ENCODE data around the gene DNAJA2. TPM values are rescaled to one million over a fixed set of nuclear protein-coding genes. Genes with fewer than 3 reads are reported as not detected.

Gene DNAJA2
- total and polyA plus RNA-seq, 8 donors = 7.5 to 80.6 (median 40.9) TPM

DNA sequence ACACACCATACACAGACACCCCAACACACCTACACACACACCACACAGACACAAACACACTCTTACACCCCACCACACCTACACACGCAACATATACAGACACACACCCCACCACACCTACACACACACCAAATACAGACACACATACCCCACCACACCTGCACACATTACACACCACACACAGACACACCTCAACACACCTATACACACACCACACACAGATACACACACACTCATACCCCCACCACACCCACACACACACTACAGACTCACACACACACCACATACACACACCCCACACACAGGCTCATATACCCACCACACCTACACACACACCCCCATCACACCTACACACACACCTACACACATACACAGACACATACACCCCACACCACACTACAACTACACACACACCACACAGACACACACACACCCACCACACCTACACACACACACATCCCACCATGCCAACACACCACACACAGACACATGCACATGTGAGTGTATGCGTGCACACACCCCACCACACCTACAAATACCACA lies 57.9 kb downstream of the DNAJA2 start:
- Histone ChIP-seq H3K4me1 (peaks cover 19 to 29% (median 25%) of the 10 kb centered on the region in 4 donors), H3K4me3 (no peak overlapping the region), H3K9me3 (no peaks in the 10 kb centered on the region), H3K27ac (peak overlapping the region in 2 of 5 donors; percentile 21 to 35), H3K27me3 (no peaks in the 10 kb centered on the region), H3K36me3 (peaks cover 21 to 90% (median 74%) of the 10 kb centered on the region in 4 donors)
- 86 to 100% (median 93%) methylated on average over 2 of the region's 2 CpGs for WGBS, 5 donors
- DNase-seq = no peak
- intact Hi-C loops (cut with DNase I; ENCODE audit: low total_unique reads) = no loop called here
- TF ChIP-seq POLR2A (IDR thresholded peaks at IDR 0.05) (no peak), POLR2AphosphoS5 (IDR thresholded peaks at IDR 0.05) (no peak), CTCF (IDR thresholded peaks at IDR 0.05) (no peak)

- peak overlapping the region in 1 of 5 donors; percentile 21 for H3K27ac ChIP-seq
- intact Hi-C loops (cut with DNase I; ENCODE audit: low total_unique reads) = no loop called here
- no peak overlapping the region for H3K4me3 ChIP-seq
- no peaks in the 10 kb centered on the region for H3K27me3 ChIP-seq
- peaks cover 25 to 98% (median 81%) of the 10 kb centered on the region in 4 donors for H3K36me3 ChIP-seq
- no peaks in the 10 kb centered on the region for H3K9me3 ChIP-seq
- WGBS, 5 donors = 89 to 95% (median 91%) methylated on average over 10 to 11 of the region's 11 CpGs
- DNase-seq = no peak
- H3K4me1 ChIP-seq = peaks cover 12 to 21% (median 19%) of the 10 kb centered on the region in 4 donors
- TF ChIP-seq POLR2A (IDR thresholded peaks at IDR 0.05) = no peak
- TF ChIP-seq POLR2AphosphoS5 (IDR thresholded peaks at IDR 0.05) = no peak
- TF ChIP-seq EP300 (IDR thresholded peaks at IDR 0.05) = no peak
- no peak for TF ChIP-seq CTCF (IDR thresholded peaks at IDR 0.05)
These were observed 58.8 kb downstream of the DNAJA2 start for GRCh38 chr16:46914556-46915201.

DNA sequence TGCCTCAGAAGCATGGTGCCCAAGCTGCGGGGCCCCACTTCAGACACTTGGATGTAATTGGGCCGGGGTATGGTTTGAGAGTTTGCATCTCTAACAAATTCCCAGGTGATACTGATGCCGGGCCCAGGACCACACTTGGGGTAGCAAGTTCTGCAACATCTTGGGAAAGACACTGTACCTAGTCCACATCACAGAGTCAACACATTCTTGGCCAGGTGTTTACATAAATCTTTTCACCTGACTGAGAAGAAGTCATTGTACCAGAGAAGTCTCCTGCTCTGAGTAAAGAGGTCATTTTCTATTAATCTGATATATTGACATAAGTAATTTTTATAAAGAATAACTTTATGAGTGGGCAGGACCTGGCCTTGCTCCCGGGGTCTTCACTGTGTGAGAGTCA lies 61.8 kb downstream of the DNAJA2 start:
- peaks cover 30 to 85% (median 73%) of the 10 kb centered on the region in 4 donors for H3K36me3 ChIP-seq
- H3K27ac ChIP-seq = peak overlapping the region in 1 of 5 donors; percentile 29
- no peak overlapping the region for H3K4me3 ChIP-seq
- intact Hi-C loops (cut with DNase I; ENCODE audit: low total_unique reads) = no loop called here
- WGBS, 5 donors = 57 to 80% (median 63%) methylated on average over 4 of the region's 4 CpGs
- TF ChIP-seq POLR2AphosphoS5 (IDR thresholded peaks at IDR 0.05) (no peak), POLR2A (IDR thresholded peaks at IDR 0.05) (no peak), CTCF (IDR thresholded peaks at IDR 0.05) (no peak), EP300 (IDR thresholded peaks at IDR 0.05) (no peak)
- H3K4me1 ChIP-seq = peaks cover 0 to 22% (median 13%) of the 10 kb centered on the region in 4 donors
- no peak for DNase-seq
- H3K9me3 ChIP-seq = no peaks in the 10 kb centered on the region
- H3K27me3 ChIP-seq = no peaks in the 10 kb centered on the region

- H3K9me3 ChIP-seq = no peaks in the 10 kb centered on the region
- no peak for DNase-seq
- H3K27ac ChIP-seq = peak overlapping the region in 1 of 5 donors; percentile 32
- 29 to 69% (median 41%) methylated on average over 3 of the region's 3 CpGs for WGBS, 5 donors
- H3K36me3 ChIP-seq = peaks cover 30 to 84% (median 69%) of the 10 kb centered on the region in 4 donors
- H3K27me3 ChIP-seq = no peaks in the 10 kb centered on the region
- H3K4me3 ChIP-seq = no peak overlapping the region
- peaks cover 0 to 22% (median 13%) of the 10 kb centered on the region in 4 donors for H3K4me1 ChIP-seq
- TF ChIP-seq CTCF (IDR thresholded peaks at IDR 0.05) (no peak), EP300 (IDR thresholded peaks at IDR 0.05) (no peak), POLR2AphosphoS5 (IDR thresholded peaks at IDR 0.05) (no peak), POLR2A (IDR thresholded peaks at IDR 0.05) (no peak)
- intact Hi-C loops (cut with DNase I; ENCODE audit: low total_unique reads) = no loop called here
These were observed 62.4 kb downstream of the DNAJA2 start for GRCh38 chr16:46911038-46911437.

Data from stomach (tissue), 9 donors.